ENCODE results near the gene LEPROT. TPM values are rescaled to one million over a fixed set of nuclear protein-coding genes. Genes with fewer than 3 reads are reported as not detected.
A peak's percentile ranks its signal among the peaks of the same experiment; 100 is the strongest.

The LEPROT gene
- total and polyA plus RNA-seq, 2 of the 8 experiments (the other 6 are each of a cell fraction or from before 2014, with no cell fraction given), result 25.7 to 27.2 TPM

DNA sequence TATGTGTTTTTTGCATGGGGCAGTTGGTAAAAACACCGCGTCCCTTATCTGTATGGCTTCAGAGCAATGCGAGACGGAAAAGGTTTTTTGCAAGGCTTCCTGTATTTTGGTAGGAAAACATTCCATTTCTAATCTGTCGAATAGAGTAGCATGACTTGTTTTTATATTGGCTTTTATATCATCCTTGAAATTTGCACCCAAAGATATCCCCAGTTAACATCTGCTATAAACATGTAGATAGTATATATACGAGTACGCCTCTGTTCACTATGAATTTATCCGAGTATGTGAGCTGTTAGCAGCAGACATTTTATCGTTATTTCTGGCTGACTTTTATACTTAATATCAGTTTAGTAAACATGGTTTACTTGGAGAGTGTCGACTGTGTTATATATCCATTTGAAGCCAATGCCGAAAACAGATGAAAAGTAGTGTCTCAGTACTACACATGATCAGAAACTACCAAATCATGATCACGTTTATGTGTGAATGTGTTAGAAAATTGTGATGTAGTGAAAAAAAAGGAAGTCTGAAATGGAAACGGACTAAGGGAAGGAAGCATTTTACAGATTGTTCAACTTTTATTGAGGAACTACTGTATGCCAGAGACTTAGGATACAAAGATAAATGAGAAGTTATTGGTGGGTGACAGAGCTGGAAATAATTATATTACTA is 1.0 kb downstream of the LEPROT start:
- Histone ChIP-seq H2BK12ac (ENCODE audit: low read depth, low read length) (no peak overlapping the region), H3K4me3 (ENCODE audit: extremely low read depth in 1 of 4, insufficient read depth in 2 of 4, low read depth in 3 of 4, low read length in 4 of 4) (peak overlapping the region; percentile 67 to 94 (median 87)), H3K9ac (replicated peaks in 1 of 4; ENCODE audit: extremely low read depth in 1 of 4, low read depth in 3 of 4, low read length in 3 of 4) (peak overlapping the region; percentile 81 to 97 (median 94)), H3K27ac (ENCODE audit: low read depth, low read length) (peak overlapping the region; percentile 89), H4K5ac (ENCODE audit: insufficient read length, low read depth, low read length) (no peak overlapping the region), H3K27me3 (replicated peaks in 1 of 4; ENCODE audit: control insufficient read depth in 3 of 4, extremely low read depth in 1 of 4, insufficient read depth in 3 of 4, low read length in 3 of 4) (no peaks in the 10 kb centered on the region), H3K9me3 (ENCODE audit: insufficient read depth in 2 of 2, low read depth in 1 of 2, low read length in 1 of 2) (no peaks in the 10 kb centered on the region), H2BK5ac (ENCODE audit: low read depth, low read length) (no peak overlapping the region), H3K79me2 (ENCODE audit: control insufficient read depth in 1 of 2, insufficient read depth in 2 of 2, low read length in 2 of 2) (peaks cover 0 to 35% of the 10 kb centered on the region in 2 experiments; a peak in 3 of 4 replicates), H2BK20ac (ENCODE audit: low read length) (no peak overlapping the region), H3K18ac (ENCODE audit: extremely low read depth, low read length) (no peak overlapping the region), H3K23ac (ENCODE audit: insufficient read length) (no peak overlapping the region), H2AK5ac (ENCODE audit: low read depth, low read length) (no peak overlapping the region), H3K4ac (replicated peaks; ENCODE audit: insufficient read length, low read depth, low read length) (no peak overlapping the region), H3K14ac (ENCODE audit: insufficient read length) (no peak overlapping the region), H3K23me2 (ENCODE audit: low read depth, low read length) (peaks cover 6% of the 10 kb centered on the region), H3K79me1 (ENCODE audit: low read depth, low read length) (peaks cover 9% of the 10 kb centered on the region), H3K4me1 (replicated peaks in 1 of 4; ENCODE audit: control insufficient read depth in 3 of 4, insufficient read depth in 4 of 4, low read length in 3 of 4) (peaks cover 0 to 25% (median 14%) of the 10 kb centered on the region in 4 experiments; a peak in 5 of 7 replicates), H4K91ac (replicated peaks; ENCODE audit: insufficient read length, low read length) (no peak overlapping the region), H4K20me1 (replicated peaks in 1 of 2; ENCODE audit: control insufficient read depth in 1 of 2, insufficient read depth in 2 of 2, low read length in 2 of 2) (no peaks in the 10 kb centered on the region), H3K36me3 (ENCODE audit: control insufficient read depth in 2 of 4, insufficient read depth in 4 of 4, low read length in 3 of 4) (peaks cover 0 to 3% (median 1%) of the 10 kb centered on the region in 4 experiments; a peak in 4 of 8 replicates), H4K8ac (ENCODE audit: extremely low read depth, insufficient read depth, low read length) (no peak overlapping the region), H3K56ac (replicated peaks; ENCODE audit: insufficient read length, low read depth, low read length) (no peak overlapping the region), H3K4me2 (ENCODE audit: insufficient read depth in 1 of 2, low read depth in 2 of 2, low read length in 2 of 2) (peak overlapping the region; percentile 74 to 81), H2BK15ac (ENCODE audit: low read length) (no peak overlapping the region), H2BK120ac (replicated peaks; ENCODE audit: low read depth, low read length) (no peak overlapping the region), H2AFZ (ENCODE audit: low read length) (no peak overlapping the region; the same call in 1 of the 2 replicates)
- 36 to 100% methylated on average over 1 to 13 of the region's 13 CpGs for WGBS, 2 experiments (ENCODE audit: extremely low coverage in 1 of 2, insufficient coverage in 1 of 2, insufficient read length in 1 of 2, insufficient replicate concordance in 2 of 2, low coverage in 1 of 2, low lambda C conversion rate in 2 of 2, missing lambda C conversion rate in 1 of 2)
- ChIA-PET CTCF (ENCODE audit: partially characterized antibody) (interaction anchor here (0.6 to 1.5 kb wide), 5 partner anchors 9 to 266 kb away, joined by 3 to 4 read pairs (median 3); no protein-coding TSS in a partner anchor), POLR2A (ENCODE audit: partially characterized antibody) (interaction anchor here (1.2 kb wide), 2 partner anchors 13 to 16 kb away, joined by 3 read pairs; no protein-coding TSS in a partner anchor)
- FAIRE-seq (no peak), DNase-seq (ENCODE audit: low read depth in 1 of 2, low spot score in 2 of 2) (no peak)
- TF ChIP-seq SP4 (IDR thresholded peaks at IDR 0.05; ENCODE audit: low read length), result no peak

All from H1 (cell line).